ENCODE measurements around the gene ULBP3. TPM values are rescaled to one million over a fixed set of nuclear protein-coding genes. Genes with fewer than 3 reads are reported as not detected.

Gene ULBP3
- polyA plus RNA-seq, 1 of the 3 experiments (the other 2 are of a cell fraction), result 4.6 TPM

GRCh38 chr6:150100745-150101144, 31.8 kb upstream of the ULBP3 start:
- no peak for DNase-seq
- H3K4me1 ChIP-seq (ENCODE audit: control insufficient read depth in 1 of 2, insufficient read depth in 2 of 2, low read depth in 1 of 2, low read length in 1 of 2), result no peaks in the 10 kb centered on the region
- POLR2A ChIA-PET, result no interaction called here
- no peaks in the 10 kb centered on the region for H4K20me1 ChIP-seq (ENCODE audit: insufficient read depth)
- no peak overlapping the region for H3K4me2 ChIP-seq
- no peak overlapping the region for H2AFZ ChIP-seq (ENCODE audit: low read depth)
- H3K9ac ChIP-seq, result no peak overlapping the region
- TF ChIP-seq CTCF (IDR thresholded peaks at IDR 0.05), result no peak
- TF ChIP-seq EZH2phosphoT487 (IDR thresholded peaks at IDR 0.05; ENCODE audit: borderline replicate concordance, low read depth), result no peak
- H3K9me3 ChIP-seq, result no peaks in the 10 kb centered on the region
- H3K27me3 ChIP-seq (ENCODE audit: insufficient read depth), result peaks cover 28% of the 10 kb centered on the region; the same call in 1 of the 2 replicates
- H3K4me3 ChIP-seq (ENCODE audit: low read depth in 2 of 2, low read length in 1 of 2), result no peak overlapping the region
- H3F3A ChIP-seq (replicated peaks; ENCODE audit: insufficient read depth), result no peaks in the 10 kb centered on the region
- H3K27ac ChIP-seq (ENCODE audit: low read depth in 2 of 2, low read length in 1 of 2), result no peak overlapping the region
- H3K79me2 ChIP-seq (ENCODE audit: insufficient read depth), result no peaks in the 10 kb centered on the region
- CTCF ChIA-PET, result interaction anchor here (0.7 to 1.2 kb wide), 2 partner anchors 12 to 19 kb away, joined by 3 read pairs; no protein-coding TSS in a partner anchor
- 23% methylated on average over 13 of the region's 19 CpGs for WGBS (ENCODE audit: low lambda C conversion rate)
- H3K36me3 ChIP-seq (replicated peaks in 1 of 2; ENCODE audit: control insufficient read depth in 1 of 2, insufficient read depth in 2 of 2, low read length in 1 of 2), result no peaks in the 10 kb centered on the region
- no peaks in the 10 kb centered on the region for H3K9me2 ChIP-seq

- H3K9ac ChIP-seq, result no peak overlapping the region
- H3K27ac ChIP-seq (ENCODE audit: low read depth in 2 of 2, low read length in 1 of 2), result no peak overlapping the region
- H3K4me1 ChIP-seq (ENCODE audit: control insufficient read depth in 1 of 2, insufficient read depth in 2 of 2, low read depth in 1 of 2, low read length in 1 of 2), result no peaks in the 10 kb centered on the region
- H2AFZ ChIP-seq (ENCODE audit: low read depth), result no peak overlapping the region
- ChIA-PET POLR2A (no interaction called here), CTCF (no interaction called here)
- no peaks in the 10 kb centered on the region for H3F3A ChIP-seq (replicated peaks; ENCODE audit: insufficient read depth)
- no peaks in the 10 kb centered on the region for H3K9me2 ChIP-seq
- H3K4me3 ChIP-seq (ENCODE audit: low read depth in 2 of 2, low read length in 1 of 2), result no peak overlapping the region
- no peak overlapping the region for H3K4me2 ChIP-seq
- no peak for DNase-seq
- TF ChIP-seq NFIC (IDR thresholded peaks at IDR 0.05; ENCODE audit: borderline replicate concordance), result no peak
- TF ChIP-seq GABPA (IDR thresholded peaks at IDR 0.05; ENCODE audit: low read depth), result no peak
- no peak for TF ChIP-seq MXI1 (IDR thresholded peaks at IDR 0.05; ENCODE audit: low read depth, low read length)
- no peak for TF ChIP-seq MAX (IDR thresholded peaks at IDR 0.05; ENCODE audit: low read depth)
- TF ChIP-seq POLR2AphosphoS5 (IDR thresholded peaks at IDR 0.05; ENCODE audit: low read depth, low read length), result no peak
- TF ChIP-seq SIN3A (IDR thresholded peaks at IDR 0.05; ENCODE audit: borderline replicate concordance, low read depth, low read length), result no peak
- TF ChIP-seq RFX5 (IDR thresholded peaks at IDR 0.05; ENCODE audit: low read length), result no peak
- no peak for TF ChIP-seq FOXM1 (IDR thresholded peaks at IDR 0.05; ENCODE audit: low read depth)
- no peak for TF ChIP-seq GATA2 (CRISPR knock-in tag; IDR thresholded peaks at IDR 0.05)
- no peak for TF ChIP-seq IRF3 (IDR thresholded peaks at IDR 0.05; ENCODE audit: low read depth, low read length)
- no peak for TF ChIP-seq EZH2phosphoT487 (IDR thresholded peaks at IDR 0.05; ENCODE audit: borderline replicate concordance, low read depth)
- TF ChIP-seq TAF1 (IDR thresholded peaks at IDR 0.05; ENCODE audit: borderline replicate concordance, low read depth, low read length), result no peak
- no peak for TF ChIP-seq PBX3 (IDR thresholded peaks at IDR 0.05)
- no peak for TF ChIP-seq TEAD4 (IDR thresholded peaks at IDR 0.05; ENCODE audit: borderline replicate concordance, insufficient read depth)
- TF ChIP-seq USF1 (IDR thresholded peaks at IDR 0.05; ENCODE audit: borderline replicate concordance, low read depth), result no peak
- no peak for TF ChIP-seq EP300 (IDR thresholded peaks at IDR 0.05; ENCODE audit: borderline replicate concordance in 1 of 2, low read depth in 1 of 2, low read length in 1 of 2)
- no peak for TF ChIP-seq ZBTB33 (IDR thresholded peaks at IDR 0.05; ENCODE audit: borderline replicate concordance, low read depth)
- no peaks in the 10 kb centered on the region for H3K36me3 ChIP-seq (replicated peaks in 1 of 2; ENCODE audit: control insufficient read depth in 1 of 2, insufficient read depth in 2 of 2, low read length in 1 of 2)
- 22% methylated on average over 11 of the region's 11 CpGs for WGBS (ENCODE audit: low lambda C conversion rate)
- H3K79me2 ChIP-seq (ENCODE audit: insufficient read depth), result no peaks in the 10 kb centered on the region
- H4K20me1 ChIP-seq (ENCODE audit: insufficient read depth), result no peaks in the 10 kb centered on the region
- H3K27me3 ChIP-seq (ENCODE audit: insufficient read depth), result peaks cover 28% of the 10 kb centered on the region; the same call in 1 of the 2 replicates
- H3K9me3 ChIP-seq, result no peaks in the 10 kb centered on the region
These were observed 31.0 kb upstream of the ULBP3 start for GRCh38 chr6:150099953-150100352.
